GM19463 (cell line): ENCODE measurements around the gene TADA2A.
A peak's percentile ranks its signal among the peaks of the same experiment; 100 is the strongest.

Experiments
- ATAC-seq: cut with Tn5 transposase; IDR thresholded peaks from one replicate; pipeline ENCODE4 v1.9.1; 2021; ENCODE audit warnings: mild to moderate bottlenecking, moderate library complexity; ENCODE audit not compliant: unreplicated experiment

TADA2A gene

GRCh38 chr17:37458805-37459204 is 52.1 kb downstream of the TADA2A start:
- ATAC-seq: no peak

GRCh38 chr17:37461668-37462067 is 55.0 kb downstream of the TADA2A start:
- no peak for ATAC-seq

- no peak for ATAC-seq
Observed at GRCh38 chr17:37462492-37462891, 55.8 kb downstream of the TADA2A start.

- no peak for ATAC-seq
Observed at GRCh38 chr17:37463039-37463438, 56.4 kb downstream of the TADA2A start.

GRCh38 chr17:37465069-37465616 is 58.5 kb downstream of the TADA2A start:
- ATAC-seq: no peak

GRCh38 chr17:37466471-37466870 is 59.8 kb downstream of the TADA2A start:
- no peak for ATAC-seq

GRCh38 chr17:37470181-37470580 is 63.5 kb downstream of the TADA2A start:
- no peak for ATAC-seq

GRCh38 chr17:37475731-37476420 is 69.2 kb downstream of the TADA2A start:
- no peak for ATAC-seq

GRCh38 chr17:37476431-37477120 is 69.9 kb downstream of the TADA2A start:
- no peak for ATAC-seq

GRCh38 chr17:37478187-37478586 is 71.5 kb downstream of the TADA2A start:
- no peak for ATAC-seq

GRCh38 chr17:37479025-37479424 is 72.3 kb downstream of the TADA2A start:
- ATAC-seq: no peak

GRCh38 chr17:37480427-37480826 is 73.7 kb downstream of the TADA2A start:
- ATAC-seq: no peak

GRCh38 chr17:37481001-37481665 is 74.4 kb downstream of the TADA2A start:
- no peak for ATAC-seq

GRCh38 chr17:37483311-37484039 is 76.8 kb downstream of the TADA2A start:
- ATAC-seq: no peak

- ATAC-seq: no peak
Observed at GRCh38 chr17:37485938-37486570, 79.4 kb downstream of the TADA2A start.

- ATAC-seq: no peak
Observed at GRCh38 chr17:37488009-37488604, 81.4 kb downstream of the TADA2A start.

- ATAC-seq: no peak
Observed at GRCh38 chr17:37488607-37489196, 82.0 kb downstream of the TADA2A start.

- ATAC-seq: peak; percentile 77
Observed at GRCh38 chr17:37489197-37490001, 82.7 kb downstream of the TADA2A start, which contains the start of gene DUSP14. Gene DUSP14 (plus strand): TSS chr17:37489891. CDS start chr17:37512273, 22,382 bp downstream.
